ENCODE results near the gene FOXJ1.

Gene FOXJ1

DNA sequence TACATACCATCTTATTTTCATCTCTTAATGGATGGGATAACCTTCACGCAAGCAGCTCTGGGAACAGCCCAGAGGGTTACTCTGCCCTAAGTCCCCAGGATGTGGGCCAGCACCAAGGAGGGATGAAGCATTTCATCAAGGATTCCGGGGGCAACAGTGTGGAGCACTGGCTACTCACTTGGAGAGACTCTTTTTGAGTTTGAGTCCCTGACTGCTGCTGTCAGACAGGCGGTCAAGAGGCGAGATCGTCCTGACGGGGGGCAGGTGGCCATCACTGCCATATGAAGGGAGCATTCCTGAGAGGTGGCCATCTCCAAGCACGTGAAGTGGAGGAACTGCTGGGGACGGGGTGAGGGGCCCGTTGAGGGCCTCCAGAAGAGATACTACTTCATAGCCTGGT lies 18.1 kb upstream of the FOXJ1 start:
- DNase-seq, result no peak

DNA sequence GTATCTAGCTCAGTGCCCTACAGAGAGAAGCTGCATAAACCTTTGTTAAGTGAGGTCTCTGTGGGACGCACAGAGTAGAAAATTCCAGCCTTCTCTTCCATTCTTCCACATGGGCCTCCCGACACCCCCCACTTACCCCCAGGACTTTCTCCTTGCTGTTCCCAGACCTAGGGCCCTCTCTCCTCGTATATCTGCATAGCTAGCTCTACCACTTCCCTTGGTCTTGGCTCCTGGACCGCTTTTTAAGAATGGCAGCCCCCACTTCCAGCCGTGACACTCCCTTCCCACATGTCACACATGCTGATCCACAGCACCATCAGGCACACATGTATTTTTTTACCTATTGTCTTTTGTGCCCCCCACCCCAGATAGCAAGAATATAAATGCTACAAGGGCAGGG lies 16.7 kb upstream of the FOXJ1 start:
- DNase-seq, result no peak

DNA sequence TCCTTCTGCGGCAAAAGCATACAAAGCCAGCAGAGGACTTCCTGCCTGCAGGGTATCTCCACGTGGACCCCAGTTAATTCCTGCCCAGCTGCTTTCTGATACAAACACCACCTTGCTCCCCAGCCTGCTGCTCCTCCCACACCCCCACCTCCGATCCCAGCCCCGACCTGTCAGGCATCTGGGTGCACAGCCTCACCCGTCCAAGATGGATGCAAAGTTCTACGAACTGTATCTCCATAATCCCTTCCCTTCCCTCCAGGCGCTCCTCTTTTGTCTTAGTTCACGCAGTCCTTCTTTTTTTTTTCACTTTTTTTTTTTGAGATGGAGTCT lies 15.6 kb upstream of the FOXJ1 start:
- DNase-seq, result no peak

DNA sequence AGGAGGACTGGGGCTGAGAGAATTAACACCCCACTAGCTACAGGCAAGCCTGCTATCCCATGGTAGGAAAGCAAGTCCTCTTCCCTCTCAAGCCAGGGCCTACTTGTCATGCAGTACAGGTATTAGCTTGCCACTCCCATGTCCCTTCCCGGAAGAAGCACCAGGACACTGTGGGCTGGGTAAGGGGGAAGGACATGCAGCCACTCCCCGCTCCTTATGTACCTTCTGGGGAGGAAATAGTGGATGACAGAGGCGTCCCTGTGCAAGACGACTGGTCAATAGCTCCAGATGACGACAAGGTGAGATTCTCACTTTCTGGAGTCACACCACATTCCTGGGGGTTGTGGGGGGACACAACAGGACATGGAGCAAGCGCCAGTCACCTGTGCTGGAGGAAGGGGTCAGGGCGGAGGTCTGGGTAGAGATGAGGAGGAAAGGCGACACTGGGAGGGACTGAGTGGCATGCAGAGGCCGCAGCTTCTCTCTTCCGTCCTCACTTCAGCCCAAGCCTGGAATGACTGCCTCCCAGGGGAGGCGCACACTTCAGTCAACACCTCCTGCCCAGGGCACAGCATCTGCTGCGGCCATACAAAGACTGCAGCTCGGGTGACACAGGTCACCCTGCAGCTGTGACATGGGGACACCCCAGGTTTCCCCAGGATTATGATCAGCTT lies 15.1 kb upstream of the FOXJ1 start:
- DNase-seq, result peak; percentile 63

DNA sequence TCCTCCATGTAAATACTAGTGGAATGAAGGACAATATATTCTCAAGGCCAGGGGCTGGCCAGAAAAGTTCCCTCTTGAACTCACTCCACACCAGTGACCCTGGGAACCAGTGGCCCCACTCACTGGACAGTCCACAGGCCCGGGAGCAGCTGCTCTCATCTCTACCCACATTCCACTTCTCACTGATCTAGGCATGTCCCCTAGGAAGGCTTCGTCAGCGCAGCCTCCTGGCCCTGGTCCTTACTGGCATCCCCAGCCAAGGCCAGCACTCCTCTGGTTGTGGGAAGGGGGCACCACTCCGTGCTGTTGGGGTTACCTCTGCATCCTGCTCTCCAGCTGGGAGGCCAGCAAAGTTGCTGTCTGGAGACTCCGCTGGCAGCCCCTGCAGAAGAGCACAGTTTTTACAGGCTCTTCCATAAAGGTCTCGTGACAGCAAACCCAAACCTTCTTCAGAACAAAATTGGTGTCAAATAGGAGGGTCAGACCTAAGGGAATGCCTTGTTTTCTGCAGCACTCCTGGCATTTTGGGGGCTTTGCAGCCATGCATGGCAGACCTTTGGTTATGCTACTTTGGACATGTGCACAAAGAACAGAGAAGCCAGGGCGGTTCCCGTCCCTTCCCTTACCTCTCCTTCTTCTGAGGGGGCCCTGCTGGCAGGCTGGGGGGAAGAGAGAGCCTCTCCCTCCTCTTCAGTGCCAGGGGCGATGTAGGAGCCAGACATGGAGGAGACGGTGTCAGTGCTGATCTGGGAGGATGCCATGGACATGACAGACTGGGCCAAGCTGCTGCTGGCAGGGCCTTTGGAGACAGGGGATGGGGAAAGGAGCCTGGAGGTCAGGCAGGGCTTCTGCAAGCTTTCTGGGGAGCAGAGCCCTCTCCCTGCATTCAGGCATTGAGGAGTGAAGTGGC lies 14.1 kb upstream of the FOXJ1 start:
- no peak for DNase-seq

DNA sequence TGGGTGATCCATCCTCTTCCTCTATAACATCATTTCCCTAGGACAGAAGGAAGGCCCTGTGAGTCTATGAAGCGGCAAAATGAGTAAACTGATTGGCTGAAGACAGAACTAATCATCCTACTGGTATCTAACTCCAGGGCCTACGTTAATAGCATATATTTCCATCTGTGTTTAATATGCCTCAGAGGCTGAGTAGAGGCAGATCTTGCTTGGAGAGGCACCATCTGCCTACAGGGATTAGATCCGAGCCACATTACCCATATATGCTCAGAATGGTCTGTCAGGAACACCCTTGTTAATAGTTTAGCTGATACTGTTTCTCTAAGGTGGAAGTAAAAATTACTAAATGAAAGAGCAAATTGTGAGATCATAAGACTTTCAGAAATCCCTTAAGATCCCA lies 13.2 kb upstream of the FOXJ1 start:
- DNase-seq, result no peak

DNA sequence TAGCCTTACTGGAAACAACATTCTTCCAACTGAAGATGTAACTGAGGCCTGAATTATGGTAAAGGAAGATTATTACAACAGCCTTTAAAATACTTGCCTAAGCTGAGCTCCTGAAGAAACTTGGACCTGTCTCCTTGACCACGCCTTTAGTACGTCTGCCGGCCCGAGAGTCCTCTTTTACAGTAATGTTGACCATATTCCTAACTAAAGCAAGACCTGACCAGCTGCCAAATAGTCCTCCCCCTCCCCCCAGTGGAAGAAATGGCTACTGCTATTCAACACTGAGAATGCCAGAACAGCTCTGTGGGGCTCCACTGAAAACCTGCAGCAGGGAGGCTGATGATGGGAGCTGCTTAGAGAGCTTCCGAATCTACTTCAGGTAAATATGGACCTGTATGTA lies 12.6 kb upstream of the FOXJ1 start:
- no peak for DNase-seq

DNA sequence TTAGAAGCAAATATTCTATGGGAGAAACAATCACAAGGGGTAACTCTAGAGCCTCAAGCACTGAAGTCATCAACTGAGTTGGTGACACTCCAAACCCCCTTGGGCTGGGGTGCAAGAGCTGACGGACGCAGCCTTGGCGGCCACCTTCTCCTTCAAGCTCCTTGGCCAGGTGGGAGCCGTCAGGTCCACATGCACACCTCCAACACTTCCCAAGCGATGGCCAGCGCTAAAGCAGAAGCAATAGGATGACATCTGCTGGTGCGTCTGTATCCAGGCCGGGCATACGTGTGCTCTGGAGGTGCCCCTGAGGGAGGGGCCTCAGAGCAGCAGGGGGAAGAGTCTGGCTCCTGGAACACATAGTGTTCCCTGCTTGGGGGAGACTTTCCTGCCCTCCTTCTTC lies 12.2 kb upstream of the FOXJ1 start:
- DNase-seq, result no peak

DNA sequence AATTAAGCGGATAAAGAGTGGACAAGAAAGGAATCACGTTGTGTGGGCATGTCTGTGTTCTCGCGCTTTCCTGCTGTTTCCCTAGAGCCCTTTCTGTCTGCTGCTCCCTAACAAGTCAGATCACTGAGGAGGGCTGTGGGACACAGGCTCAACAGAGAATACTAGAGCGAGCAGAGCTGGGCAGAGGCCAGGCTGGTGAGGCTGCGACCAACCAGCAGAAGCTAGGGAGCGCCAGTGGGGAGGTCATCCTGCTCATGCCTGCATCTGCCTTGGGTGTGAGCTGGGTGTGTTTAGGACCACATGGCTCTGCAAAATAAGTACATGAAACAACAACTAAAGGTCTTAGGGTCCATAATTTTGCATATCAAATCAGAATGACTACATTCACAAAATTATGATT lies 11.5 kb upstream of the FOXJ1 start:
- no peak for DNase-seq

DNA sequence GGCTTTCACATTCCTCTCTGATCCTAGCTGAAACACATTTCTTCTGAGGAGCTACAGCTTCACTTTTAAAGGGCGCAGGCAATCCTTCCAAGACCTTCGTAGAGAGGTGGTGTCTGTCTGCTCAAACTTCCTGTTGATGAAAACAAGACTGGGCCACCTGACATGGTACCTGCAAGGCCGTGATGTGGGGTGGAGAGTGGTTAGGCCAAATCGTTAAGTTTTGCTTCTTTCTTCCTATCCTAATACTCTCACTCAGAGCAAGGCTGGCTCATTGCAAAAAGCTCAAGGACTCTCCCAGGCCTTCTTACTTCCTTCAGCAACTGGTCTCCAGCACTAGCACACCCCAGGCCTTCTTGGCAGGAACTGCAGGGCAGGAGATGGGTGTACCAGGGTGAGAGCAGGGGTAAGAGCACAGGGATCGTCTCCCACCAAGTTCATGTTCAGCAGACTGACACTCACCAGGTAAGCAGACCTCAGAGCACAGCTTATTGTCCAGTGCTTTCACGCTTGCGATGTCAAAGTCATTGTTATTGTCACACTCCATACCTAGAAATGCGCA lies 10.9 kb upstream of the FOXJ1 start:
- no peak for DNase-seq

DNA sequence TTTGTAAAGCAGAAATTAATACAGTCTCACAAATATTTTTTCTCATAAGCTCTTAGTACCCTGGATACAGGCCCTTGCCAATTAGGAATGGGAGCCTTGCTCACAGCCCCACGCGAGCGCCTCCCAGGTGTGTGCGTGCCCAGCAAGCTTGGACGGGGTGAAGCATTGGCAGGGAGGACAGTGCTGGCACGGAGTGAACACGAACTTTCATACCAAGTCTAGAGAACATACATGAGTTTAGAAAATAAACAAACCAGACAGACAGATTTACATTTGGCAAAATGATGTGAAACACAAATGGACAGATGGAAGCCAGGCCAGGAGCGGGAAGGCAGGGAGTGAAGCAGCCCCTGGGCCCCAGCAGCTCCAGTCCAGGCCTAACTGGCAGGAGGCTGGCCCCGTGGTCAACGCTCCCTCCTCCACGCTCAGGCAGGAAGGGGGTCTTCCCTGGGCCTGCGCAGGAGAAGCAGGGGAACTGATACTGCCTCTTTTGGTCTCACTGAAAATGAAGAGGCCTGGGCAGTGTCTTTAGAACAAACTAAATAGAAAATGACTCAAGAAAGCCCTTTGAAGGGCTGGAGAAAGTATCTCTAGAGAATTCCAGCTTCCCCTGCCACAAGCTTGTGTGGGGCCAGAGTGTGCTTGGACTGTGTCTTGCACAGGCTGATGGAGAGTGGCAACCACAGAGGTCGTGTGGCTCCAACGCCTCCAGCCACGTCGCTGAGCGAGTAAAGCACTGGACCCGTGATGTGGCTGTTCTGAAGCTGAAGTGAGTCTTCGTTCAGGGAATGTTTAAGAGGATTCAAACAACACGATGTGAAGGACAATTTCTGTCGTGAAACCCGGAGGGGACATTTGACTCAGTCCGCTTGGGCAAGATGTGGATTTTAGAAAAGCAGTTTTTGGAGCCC lies 9.9 kb upstream of the FOXJ1 start:
- DNase-seq, result no peak

DNA sequence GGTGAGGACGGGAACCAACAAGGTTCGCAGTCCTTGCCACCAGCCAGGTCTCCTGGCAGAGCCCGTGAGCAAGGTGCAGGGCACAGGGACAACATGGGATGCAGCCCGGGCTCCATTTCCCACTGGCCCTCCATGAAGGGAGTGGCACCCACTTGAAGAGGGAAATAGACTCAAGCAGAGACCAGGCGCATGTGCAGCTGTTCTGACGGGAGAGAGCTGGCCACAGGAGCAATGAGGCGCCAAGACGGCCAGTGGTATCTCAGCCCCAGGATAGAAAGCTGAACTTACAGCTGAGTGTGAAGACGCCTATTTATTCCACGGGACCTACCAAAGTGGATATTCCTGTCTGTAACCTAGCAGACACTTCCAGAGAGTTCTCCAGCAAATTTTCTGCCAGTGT lies 8.2 kb upstream of the FOXJ1 start:
- DNase-seq, result no peak

DNA sequence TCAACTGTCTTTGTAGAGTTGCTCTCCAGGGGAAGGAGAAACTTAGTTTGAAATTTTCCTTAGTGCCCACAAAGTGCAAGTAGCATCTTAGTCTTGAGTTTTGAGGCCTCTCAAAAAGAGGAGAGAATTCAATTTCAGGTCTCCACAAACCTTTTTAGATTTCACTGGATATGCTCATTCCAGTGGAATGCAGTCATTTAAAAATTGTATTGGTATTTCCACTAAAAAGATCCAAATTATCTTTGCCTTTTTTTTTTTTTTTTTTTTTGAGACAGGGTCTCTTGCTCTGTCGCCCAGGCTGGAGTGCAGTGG lies 6.9 kb upstream of the FOXJ1 start:
- no peak for DNase-seq

DNA sequence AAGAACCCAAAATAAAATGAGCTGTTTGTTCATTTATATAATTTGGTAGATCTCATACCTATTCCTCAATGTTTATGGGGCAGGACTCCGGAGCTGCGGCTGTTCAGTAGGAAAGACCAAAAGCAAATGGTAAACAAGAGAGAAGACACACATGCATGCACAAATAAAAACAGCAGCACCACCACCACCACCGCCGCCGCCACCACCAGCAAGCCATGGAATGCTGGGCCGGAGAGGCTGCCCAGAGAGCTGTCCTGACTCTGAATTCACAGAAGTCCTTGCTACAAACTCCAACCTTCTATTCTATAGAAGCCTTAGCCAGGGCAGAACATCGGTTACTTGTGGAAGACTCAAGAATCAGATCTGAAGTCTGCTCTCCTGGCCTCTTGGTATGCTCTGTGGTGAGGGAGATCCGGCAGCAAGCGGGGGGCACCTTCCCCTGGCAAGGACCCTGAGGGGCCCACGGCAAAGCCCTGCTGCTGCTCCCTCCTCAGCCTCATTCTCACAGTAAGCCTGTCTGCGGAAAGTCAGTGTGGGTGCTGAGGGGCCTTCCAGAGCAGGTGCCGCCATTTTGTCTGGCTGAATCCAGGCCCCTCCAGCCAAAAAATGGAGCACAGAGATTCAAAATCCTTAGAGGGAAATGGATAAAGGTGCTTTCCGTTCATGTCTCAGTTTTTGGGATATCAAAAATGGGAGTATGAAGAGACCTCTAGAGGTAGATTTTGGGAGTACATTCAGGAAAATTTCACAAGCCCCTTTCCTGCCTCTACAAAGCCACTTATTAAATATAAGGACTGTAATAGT lies 6.4 kb upstream of the FOXJ1 start:
- DNase-seq, result peak; percentile 61

DNA sequence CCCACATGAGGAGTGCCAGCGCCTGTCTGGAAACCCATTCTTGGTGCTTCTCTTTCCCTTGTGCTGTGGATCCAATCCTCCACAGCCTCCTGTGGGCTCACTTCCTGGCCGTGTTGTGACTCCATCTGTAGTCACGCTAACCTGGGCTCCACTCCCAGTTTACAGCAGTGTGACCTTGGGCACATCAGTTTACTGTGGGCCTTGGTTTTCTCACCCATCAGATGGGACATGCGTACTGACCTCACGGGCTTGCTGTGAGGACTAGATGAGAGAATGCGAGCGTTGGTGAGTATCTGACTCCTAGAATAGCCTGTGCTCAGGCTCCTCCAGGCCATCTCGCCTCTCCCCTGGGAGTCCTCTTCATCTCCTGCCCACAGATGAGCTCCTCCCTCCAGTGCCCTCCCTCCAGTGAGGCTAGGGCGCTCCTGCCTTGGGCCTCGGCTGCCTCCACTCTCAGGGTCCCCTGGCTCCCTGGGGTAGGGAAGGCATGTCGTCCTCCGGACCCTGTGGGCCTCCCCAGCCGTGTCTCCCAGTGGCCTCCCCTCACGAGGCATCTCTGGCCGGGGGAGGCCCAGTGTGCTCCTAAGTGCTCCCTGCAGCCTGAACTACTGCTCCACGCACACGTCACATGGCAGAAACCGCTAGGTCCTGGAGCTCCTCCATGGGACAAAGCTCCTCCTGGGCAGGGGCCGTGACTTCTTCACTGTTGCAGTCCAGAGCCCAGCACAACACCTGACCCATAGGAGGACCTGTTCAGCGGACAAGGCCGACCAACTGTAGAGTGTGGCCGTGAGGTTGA lies 5.2 kb upstream of the FOXJ1 start:
- DNase-seq, result no peak

DNA sequence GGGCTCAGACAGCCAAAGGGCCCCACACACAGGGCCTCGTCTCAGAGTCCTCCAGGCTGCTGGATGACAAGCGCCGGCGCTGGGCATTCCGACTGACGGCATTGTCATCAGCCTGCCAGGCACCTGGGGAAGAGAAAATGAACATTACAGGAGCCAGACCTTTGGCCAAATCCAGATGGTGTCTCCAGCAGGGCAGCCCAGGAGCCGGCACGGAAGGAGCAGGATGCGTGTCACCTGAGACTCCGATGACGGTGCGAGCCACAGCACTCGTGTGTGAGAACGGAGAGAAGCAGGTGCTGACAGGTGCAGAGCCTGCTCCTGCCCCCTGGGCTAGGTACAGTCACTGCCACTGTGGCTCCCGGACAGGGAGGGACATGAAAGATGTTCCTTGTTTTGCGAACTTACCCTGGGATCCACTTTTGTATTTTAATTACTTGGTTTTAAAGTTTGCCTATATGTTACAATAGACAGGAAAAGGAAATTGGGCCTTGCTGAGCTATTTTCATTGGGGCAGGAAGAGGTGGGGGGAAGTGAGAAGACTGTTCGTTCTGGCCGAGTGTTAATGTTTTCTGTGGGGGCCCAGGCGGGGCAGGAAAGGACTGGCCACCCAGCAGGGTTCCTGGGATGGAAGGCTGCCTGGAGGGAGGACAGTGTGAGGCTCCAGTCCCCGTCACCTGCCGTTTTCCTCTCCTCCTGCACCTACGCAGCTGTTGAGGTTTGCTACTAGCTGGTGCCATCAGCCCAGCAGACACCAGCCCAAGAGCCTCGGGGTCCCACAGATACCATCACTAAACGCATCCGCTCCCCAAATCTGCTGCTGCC lies 4.4 kb upstream of the FOXJ1 start:
- DNase-seq, result peak; percentile 79

DNA sequence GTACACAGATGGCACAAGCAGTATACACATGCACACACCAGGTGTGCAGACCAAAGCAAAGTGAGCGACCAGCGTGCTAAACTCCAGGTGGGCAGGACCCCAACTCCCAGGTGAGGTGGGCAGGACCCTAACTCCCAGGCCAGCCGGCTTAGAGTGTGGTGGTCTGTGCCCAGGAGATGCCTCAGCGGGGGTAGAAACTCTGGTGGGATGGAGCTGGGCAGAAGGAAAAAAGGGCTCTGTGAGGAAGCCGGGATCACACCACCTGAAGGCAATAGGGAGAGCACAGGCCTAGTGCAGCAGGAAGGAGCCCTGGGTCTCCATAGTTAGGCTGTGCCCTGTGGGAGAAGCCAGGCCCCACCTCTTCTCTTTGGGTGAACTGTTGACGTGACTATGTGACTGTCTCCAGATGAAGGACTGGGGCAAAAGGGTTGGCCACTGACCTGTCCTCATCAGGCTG lies 1.6 kb upstream of the FOXJ1 start:
- DNase-seq, result peak; percentile 20

DNA sequence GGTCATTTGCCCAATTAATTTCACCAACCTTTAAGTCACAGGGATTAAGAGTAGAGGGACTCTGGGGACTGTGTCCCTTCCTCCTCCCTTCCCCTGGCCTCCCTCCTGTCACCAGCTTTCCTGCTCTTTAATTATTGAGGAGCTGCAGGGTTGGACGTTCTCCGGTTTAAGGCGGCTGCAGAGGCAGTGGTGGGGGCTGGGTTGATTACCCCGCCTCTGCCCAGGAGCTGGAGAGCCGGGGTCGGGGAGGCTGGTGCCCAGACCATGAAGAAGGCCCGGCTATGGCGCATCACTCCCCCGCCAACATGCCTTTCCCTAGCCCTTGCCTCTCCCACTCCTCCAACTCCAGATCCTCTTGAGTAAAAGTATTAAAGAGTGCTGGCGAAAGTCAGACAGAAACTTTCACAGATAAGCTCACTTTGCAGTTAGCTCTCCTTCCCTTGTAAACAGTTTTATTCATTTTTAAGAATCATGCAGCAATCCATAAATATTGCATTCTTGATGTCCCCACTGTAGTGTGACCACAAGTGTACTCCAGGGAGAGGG lies 1.1 kb upstream of the FOXJ1 start:
- DNase-seq, result peak; percentile 65

DNA sequence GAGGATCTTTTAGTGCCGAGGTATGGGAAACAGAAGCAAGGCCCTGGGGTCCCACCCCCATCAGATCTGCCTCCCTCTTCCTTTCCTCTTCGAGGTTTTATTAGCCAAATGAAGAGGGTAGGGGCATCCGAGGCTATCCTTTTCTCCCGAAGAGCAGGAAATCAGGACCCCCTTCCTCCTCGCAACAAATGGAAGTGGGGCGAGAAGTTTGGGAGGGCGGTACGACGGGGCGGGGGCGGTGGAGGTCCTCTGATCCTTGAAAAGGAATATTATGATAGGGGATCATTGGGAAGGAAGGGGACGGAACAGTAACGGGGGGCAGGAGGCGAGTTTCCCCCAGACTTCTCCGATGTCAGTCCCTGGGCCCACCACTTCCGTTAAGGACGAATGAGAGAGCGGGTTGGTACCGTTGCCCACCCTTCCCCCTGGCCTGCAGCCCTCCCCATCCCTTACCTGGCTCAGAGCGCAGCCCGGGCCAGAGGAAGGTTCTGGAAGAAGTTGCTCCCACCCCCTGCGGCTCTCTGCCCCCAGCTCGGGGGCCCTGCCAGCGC lies 309 bp downstream of the FOXJ1 start:
- DNase-seq, result no peak

Measured in NCI-H69 (cell line).